ENCODE results near the gene PPY. TPM values are rescaled to one million over a fixed set of nuclear protein-coding genes. Genes with fewer than 3 reads are reported as not detected.
A peak's percentile ranks its signal among the peaks of the same experiment; 100 is the strongest.

Gene PPY
- total RNA-seq, 1 donor, result not detected

- no peak for DNase-seq (ENCODE audit: low read depth)
- H3K4me3 ChIP-seq (ENCODE audit: low read depth, low read length), result no peak overlapping the region
- no peak for TF ChIP-seq CTCF (IDR thresholded peaks at IDR 0.05; ENCODE audit: insufficient read depth, low read length)
These were observed 27.8 kb downstream of the PPY start for GRCh38 chr17:43914451-43914850.

- no peak overlapping the region for H3K4me3 ChIP-seq (ENCODE audit: low read depth, low read length)
- TF ChIP-seq CTCF (IDR thresholded peaks at IDR 0.05; ENCODE audit: insufficient read depth, low read length), result no peak
- DNase-seq (ENCODE audit: low read depth), result no peak
These were observed 28.7 kb downstream of the PPY start for GRCh38 chr17:43913584-43913983.

GRCh38 chr17:43912635-43913304 lies 29.5 kb downstream of the PPY start:
- no peak for DNase-seq (ENCODE audit: low read depth)
- H3K4me3 ChIP-seq (ENCODE audit: low read depth, low read length), result no peak overlapping the region
- TF ChIP-seq CTCF (IDR thresholded peaks at IDR 0.05; ENCODE audit: insufficient read depth, low read length), result no peak

GRCh38 chr17:43911904-43912303 lies 30.4 kb downstream of the PPY start:
- TF ChIP-seq CTCF (IDR thresholded peaks at IDR 0.05; ENCODE audit: insufficient read depth, low read length), result no peak
- DNase-seq (ENCODE audit: low read depth), result no peak
- no peak overlapping the region for H3K4me3 ChIP-seq (ENCODE audit: low read depth, low read length)

GRCh38 chr17:43909537-43910231 lies 32.6 kb downstream of the PPY start:
- H3K4me3 ChIP-seq (ENCODE audit: low read depth, low read length), result no peak overlapping the region
- TF ChIP-seq CTCF (IDR thresholded peaks at IDR 0.05; ENCODE audit: insufficient read depth, low read length), result no peak

GRCh38 chr17:43907998-43908721 lies 34.1 kb downstream of the PPY start:
- peak overlapping the region; percentile 74 for H3K4me3 ChIP-seq (ENCODE audit: low read depth, low read length)
- peak; percentile 83 for DNase-seq (ENCODE audit: low read depth)

More at GRCh38 chr17:43909537-43910231, 32.6 kb downstream of the PPY start:
- no peak for DNase-seq (ENCODE audit: low read depth)

More at GRCh38 chr17:43907998-43908721, 34.1 kb downstream of the PPY start:
- TF ChIP-seq CTCF (IDR thresholded peaks at IDR 0.05; ENCODE audit: insufficient read depth, low read length), result no peak

Measured in fibroblast of the aortic adventitia (primary cell).